PC-3 (cell line): ENCODE results near the gene SCYL1. TPM values are rescaled to one million over a fixed set of nuclear protein-coding genes. Genes with fewer than 3 reads are reported as not detected.

Experiments
- ATAC-seq: fragments of 200-7000 bp; cut with Tn5 transposase; 2 replicates; pipeline ENCODE4 v1.9.1; 2020; ENCODE audit warnings: mild to moderate bottlenecking, moderate library complexity
- Bru-seq: library from RNA; stranded (reverse); fragments of 400-500 nt; gene quantifications from one replicate; lab custom pipeline; 2021; lab: Mats Ljungman, UMichigan
- BruChase-seq, 2 experiments: library from RNA; stranded (reverse); fragments of 400-500 nt; gene quantifications; one replicate each; lab custom pipeline; 2021; lab: Mats Ljungman, UMichigan
- BruUV-seq: library from RNA; stranded (reverse); fragments of 400-500 nt; replicated peaks from 2 replicates; lab custom pipeline; 2021; lab: Mats Ljungman, UMichigan
- CTCF ChIA-PET: fragments of 300-600 bp; sonication (Branson Sonifier 250); formaldehyde crosslinking; loops from one replicate; lab custom pipeline; 2022; ENCODE audit warnings: antibody characterized with exemption; lab: Charles Lee
- POLR2A ChIA-PET: fragments of 300-600 bp; sonication (Branson Sonifier 250); formaldehyde crosslinking; loops from one replicate; lab custom pipeline; 2022; ENCODE audit warnings: antibody characterized with exemption; ENCODE audit not compliant: unreplicated experiment; lab: Charles Lee
- DNase-seq: peaks from one replicate; pipeline ENCODE4 v3.0.0-alpha.2; 2015
- H2AFZ ChIP-seq: fragments of 300-600 bp; sonication (generic); 2 replicates; pipeline ENCODE4 v1.6.0; 2016; ENCODE audit warnings: antibody characterized with exemption, low read length
- H3F3A ChIP-seq: fragments of 300-600 bp; sonication (generic); one replicate; pipeline ENCODE4 v1.6.0; 2017; ENCODE audit warnings: antibody characterized with exemption, low read length, control low read depth, mild to moderate bottlenecking; ENCODE audit not compliant: unreplicated experiment
- H3K27ac ChIP-seq: fragments of 300-600 bp; sonication (generic); 2 replicates; pipeline ENCODE4 v1.5.1; 2016; ENCODE audit warnings: mild to moderate bottlenecking, low read length
- H3K27me3 ChIP-seq: fragments of 300-600 bp; sonication (generic); 2 replicates; pipeline ENCODE4 v1.6.1; 2016; ENCODE audit warnings: low read length, mixed read lengths
- H3K36me3 ChIP-seq: fragments of 300-600 bp; sonication (generic); 2 replicates; pipeline ENCODE4 v1.6.1; 2016; ENCODE audit warnings: low read depth, mixed run types, low read length, mixed read lengths
- H3K4me1 ChIP-seq: fragments of 300-600 bp; sonication (generic); 2 replicates; pipeline ENCODE4 v1.5.1; 2016; ENCODE audit warnings: low read length; ENCODE audit not compliant: insufficient read depth
- H3K4me2 ChIP-seq: fragments of 300-600 bp; sonication (generic); 2 replicates; pipeline ENCODE4 v1.6.0; 2016; ENCODE audit warnings: low read length
- H3K4me3 ChIP-seq: fragments of 300-600 bp; sonication (generic); 2 replicates; pipeline ENCODE4 v1.5.1; 2016; ENCODE audit warnings: mild to moderate bottlenecking, low read length, mixed read lengths
- H3K79me2 ChIP-seq: fragments of 300-600 bp; sonication (generic); 2 replicates; pipeline ENCODE4 v1.6.1; 2017; ENCODE audit warnings: low read length, mixed read lengths
- H3K9ac ChIP-seq: fragments of 300-600 bp; sonication (generic); 2 replicates; pipeline ENCODE4 v1.6.0; 2016; ENCODE audit warnings: mild to moderate bottlenecking, low read length
- H3K9me2 ChIP-seq: fragments of 300-600 bp; sonication (generic); replicated peaks from 2 replicates; pipeline ENCODE4 v1.6.1; 2016; ENCODE audit warnings: mixed run types, low read length, mixed read lengths
- H3K9me3 ChIP-seq: fragments of 300-600 bp; sonication (generic); 2 replicates; pipeline ENCODE4 v1.6.1; 2016; ENCODE audit warnings: low read length, mixed read lengths
- H4K20me1 ChIP-seq: fragments of 300-600 bp; sonication (generic); 2 replicates; pipeline ENCODE4 v1.6.1; 2016; ENCODE audit warnings: low read length, mixed read lengths
- CTCF ChIP-seq: fragments of 300-600 bp; sonication (generic); conservative IDR thresholded peaks from 2 replicates; pipeline ENCODE4 v1.5.1; 2017; ENCODE audit warnings: antibody characterized with exemption, low read depth, mild to moderate bottlenecking, low read length
- EZH2 ChIP-seq: fragments of 300-600 bp; sonication (generic); IDR thresholded peaks from one replicate; pipeline ENCODE4 v1.6.1; 2017; ENCODE audit warnings: antibody characterized with exemption, mild to moderate bottlenecking, low read length; ENCODE audit not compliant: unreplicated experiment
- EZH2phosphoT487 ChIP-seq: fragments of 300-600 bp; sonication (generic); IDR thresholded peaks from 2 replicates; pipeline ENCODE4 v1.6.1; 2018; ENCODE audit warnings: mild to moderate bottlenecking, antibody characterized with exemption, low read length, borderline replicate concordance
- intact Hi-C: fragments of 100-400 bp; cut with micrococcal nuclease; formaldehyde crosslinking; loops from 2 replicates; pipeline ENCODE4 v1.9.0; 2023
- long read RNA-seq: library from polyadenylated mRNA; unstranded; transcript quantifications from one replicate; pipeline ENCODE4 v2.0.0, GENCODE V29; 2021; ENCODE audit not compliant: unreplicated experiment
- total RNA-seq: library from RNA; depleted of rRNA; stranded (reverse); fragments of >200 nt; gene quantifications from 2 replicates; pipeline ENCODE4 v1.2.3, GENCODE V29; 2014; rRNA removed

SCYL1 gene
- 201 and 262 TPM in 2 replicates for total RNA-seq
- Bru-seq, nascent RNA = percentile 86 among the genes with signal in this experiment
- percentile 93 among the genes with signal in this experiment for BruChase-seq, experiment 1, labeled RNA remaining after a 6-hour chase
- BruChase-seq, experiment 2, labeled RNA remaining after a 2-hour chase = percentile 90 among the genes with signal in this experiment
- long read RNA-seq, transcript SCYL1-201 (18 exons, 2,642 nt) = major isoform, 68 of 247 reads
- long read RNA-seq, transcript SCYL1-203 (18 exons, 2,583 nt) = minor isoform, 19 of 247 reads
- long read RNA-seq, transcript SCYL1-213 (1 exons, 856 nt) = minor isoform, 26 of 247 reads
- long read RNA-seq, transcript SCYL1-205 (17 exons, 2,715 nt) = minor isoform, 7 of 247 reads
- long read RNA-seq, partial matches to known transcripts = 86 of 247 reads
- long read RNA-seq, other reads (novel, unspliced or antisense) = 36 of 247 reads

- POLR2A ChIA-PET = interaction anchor here (0.5 to 0.9 kb wide), 3 partner anchors 21 to 263 kb away, joined by 3 to 7 read pairs (median 6); partner anchors contain the start of gene POLA2
- peaks cover 21% of the 10 kb centered on the region for H3K79me2 ChIP-seq
- peak within 1 kb of the TSS; percentile 99 for H3K4me3 ChIP-seq
- peak; percentile 70 for DNase-seq
- TF ChIP-seq EZH2phosphoT487 (no peak), CTCF (no peak), EZH2 (no peak)
- H3K9me2 ChIP-seq = no peaks in the 10 kb centered on the region
- intact Hi-C loops = no loop called here
- peak; percentile 90 for ATAC-seq
- peak within 1 kb of the TSS; percentile 99 for H3K9ac ChIP-seq
- CTCF ChIA-PET = interaction anchor here (0.6 to 1.0 kb wide), 4 partner anchors 35 to 109 kb away, joined by 3 to 12 read pairs (median 6); partner anchors contain the start of gene FAM89B
- H3K4me2 ChIP-seq = peak within 1 kb of the TSS; percentile 98
- peak within 1 kb of the TSS; percentile 52 for H3K27ac ChIP-seq
- BruUV-seq = no TSS peak
- H4K20me1 ChIP-seq = no peaks in the 10 kb centered on the region
- peaks cover 10% of the 10 kb centered on the region; the same call in 1 of the 2 replicates for H3K36me3 ChIP-seq
- peaks cover 11% of the 10 kb centered on the region for H3K4me1 ChIP-seq
- no peaks in the 10 kb centered on the region for H3K27me3 ChIP-seq
- H3F3A ChIP-seq = peaks cover 3% of the 10 kb centered on the region
- H3K9me3 ChIP-seq = no peaks in the 10 kb centered on the region
- H2AFZ ChIP-seq = peak within 1 kb of the TSS; percentile 84
Observed at GRCh38 chr11:65524741-65525545, at the start of gene SCYL1. Gene SCYL1 (plus strand): TSS chr11:65525083. CDS start chr11:65525154, 71 bp downstream.

GRCh38 chr11:65476632-65477148, 48.2 kb upstream of the SCYL1 start:
- intact Hi-C loops = no loop called here
- Histone ChIP-seq H3K36me3 (no peaks in the 10 kb centered on the region), H3K4me2 (peak overlapping the region; percentile 89), H3K9me2 (no peaks in the 10 kb centered on the region), H3K27me3 (no peaks in the 10 kb centered on the region), H4K20me1 (no peaks in the 10 kb centered on the region), H3K9me3 (no peaks in the 10 kb centered on the region), H3K27ac (peak overlapping the region; percentile 95), H2AFZ (peak overlapping the region; percentile 85), H3K4me1 (peaks cover 42% of the 10 kb centered on the region), H3K9ac (peak overlapping the region; percentile 99), H3K79me2 (peaks cover 21% of the 10 kb centered on the region), H3K4me3 (peak overlapping the region; percentile 80), H3F3A (peaks cover 13% of the 10 kb centered on the region)
- TF ChIP-seq CTCF = no peak
- no peak for TF ChIP-seq EZH2phosphoT487
- TF ChIP-seq EZH2 = no peak
- CTCF ChIA-PET = no interaction called here
- BruUV-seq = TSS peak; percentile 92
- DNase-seq (no peak), ATAC-seq (no peak)
- POLR2A ChIA-PET = interaction anchor here (0.5 to 2.1 kb wide), 3 partner anchors 21 to 32 kb away, joined by 8 to 27 read pairs (median 14); partner anchors contain the start of gene MALAT1
